Naive thymus-derived CD4-positive, alpha-beta T cell (primary cell): ENCODE measurements around the gene EVL. TPM values are rescaled to one million over a fixed set of nuclear protein-coding genes. Genes with fewer than 3 reads are reported as not detected.

Source experiments
- ATAC-seq: fragments of 150-1000 bp; cut with Tn5 transposase; 2 replicates; pipeline ENCODE4 v1.10.0; 2021; ENCODE audit warnings: mild to moderate bottlenecking, moderate library complexity
- CTCF ChIA-PET: fragments of 350-600 bp; sonication (Branson Sonifier 250); formaldehyde crosslinking; loops from one replicate; lab custom pipeline; 2021; ENCODE audit warnings: antibody characterized with exemption; lab: Charles Lee
- POLR2A ChIA-PET: fragments of 350-600 bp; sonication (Branson Sonifier 250); formaldehyde crosslinking; loops from one replicate; lab custom pipeline; 2021; ENCODE audit warnings: antibody characterized with exemption, inconsistent platforms; lab: Charles Lee
- DNase-seq, 9 donors: peaks; one replicate each; pipeline versions ENCODE4 v3.0.0 to v3.0.0-alpha.2; 2020 to 2022; ENCODE audit warnings: mixed read lengths in 1 of 9
- H3K27ac ChIP-seq: one replicate; pipeline ENCODE4 v1.7.0; 2013; ENCODE audit warnings: mild to moderate bottlenecking, low read depth, low read length, moderate library complexity
- H3K27me3 ChIP-seq, 2 donors: one replicate each; pipeline ENCODE4 v1.7.0; 2013; ENCODE audit warnings: low read length in 2 of 2, mild to moderate bottlenecking in 2 of 2, moderate library complexity in 2 of 2; ENCODE audit not compliant: control insufficient read depth in 2 of 2, insufficient read depth in 2 of 2
- H3K36me3 ChIP-seq, 3 experiments: 1 replicate in 2 of 3; 2 replicates in 1 of 3; pipeline ENCODE4 v1.7.0; 2013; ENCODE audit warnings: low read length in 3 of 3, mild to moderate bottlenecking in 3 of 3, moderate library complexity in 1 of 3; ENCODE audit not compliant: insufficient read depth in 3 of 3, control insufficient read depth in 2 of 3
- H3K4me1 ChIP-seq, 2 donors: one replicate each; pipeline ENCODE4 v1.7.0; 2013; ENCODE audit warnings: low read length in 2 of 2, mild to moderate bottlenecking in 2 of 2, moderate library complexity in 1 of 2; ENCODE audit not compliant: control insufficient read depth in 2 of 2, insufficient read depth in 2 of 2
- H3K4me3 ChIP-seq: 2 replicates; pipeline ENCODE4 v1.7.0; 2013; ENCODE audit warnings: mild to moderate bottlenecking, low read length
- H3K9me3 ChIP-seq, 3 experiments: 1 replicate in 2 of 3; 2 replicates in 1 of 3; pipeline ENCODE4 v1.7.0; 2013; ENCODE audit warnings: low read length in 3 of 3; ENCODE audit not compliant: control insufficient read depth in 2 of 3
- H3K27ac Mint-ChIP-seq, 9 donors: one replicate each; pipeline ENCODE4 v1.8.0; 2020 to 2022; ENCODE audit warnings: mixed read lengths in 9 of 9, mild to moderate bottlenecking in 8 of 9, moderate library complexity in 5 of 9, inconsistent platforms in 2 of 9
- H3K27me3 Mint-ChIP-seq, 5 donors: one replicate each; pipeline ENCODE4 v1.8.0; 2021 to 2022; ENCODE audit warnings: mixed read lengths in 5 of 5, mild to moderate bottlenecking in 1 of 5
- H3K36me3 Mint-ChIP-seq, 5 donors: one replicate each; pipeline ENCODE4 v1.8.0; 2020 to 2022; ENCODE audit warnings: mixed read lengths in 5 of 5, mild to moderate bottlenecking in 3 of 5, inconsistent platforms in 1 of 5
- H3K4me1 Mint-ChIP-seq, 7 donors: one replicate each; pipeline ENCODE4 v1.8.0; 2020 to 2022; ENCODE audit warnings: mixed read lengths in 7 of 7, mild to moderate bottlenecking in 3 of 7, inconsistent platforms in 1 of 7
- H3K4me3 Mint-ChIP-seq, 10 donors: one replicate each; pipeline ENCODE4 v1.8.0; 2020 to 2022; ENCODE audit warnings: mild to moderate bottlenecking in 10 of 10, mixed read lengths in 10 of 10, moderate library complexity in 6 of 10, inconsistent platforms in 2 of 10
- H3K9me3 Mint-ChIP-seq, 11 donors: one replicate each; pipeline ENCODE4 v1.8.0; 2020 to 2022; ENCODE audit warnings: mixed read lengths in 11 of 11, mild to moderate bottlenecking in 4 of 11, inconsistent platforms in 1 of 11, moderate library complexity in 1 of 11
- intact Hi-C, 2 donors: fragments of 100-400 bp; cut with micrococcal nuclease; formaldehyde crosslinking; loops; one replicate each; pipeline ENCODE4 v1.15.1; 2023
- polyA plus RNA-seq, 2 donors: library from polyadenylated mRNA; unstranded; fragments of 300-500 nt; fragmentation: Illumina TruSeq; gene quantifications; one replicate each; pipeline ENCODE4 v1.2.3, GENCODE V29; 2021
- total RNA-seq, 6 experiments: library from RNA in 5 of 6; stranded (reverse) in 5 of 6; gene quantifications; 1 replicate in 5 of 6; 2 replicates in 1 of 6; pipeline ENCODE4 v1.2.3 and lab custom pipeline; 2021 to 2026

Gene EVL, protein sequence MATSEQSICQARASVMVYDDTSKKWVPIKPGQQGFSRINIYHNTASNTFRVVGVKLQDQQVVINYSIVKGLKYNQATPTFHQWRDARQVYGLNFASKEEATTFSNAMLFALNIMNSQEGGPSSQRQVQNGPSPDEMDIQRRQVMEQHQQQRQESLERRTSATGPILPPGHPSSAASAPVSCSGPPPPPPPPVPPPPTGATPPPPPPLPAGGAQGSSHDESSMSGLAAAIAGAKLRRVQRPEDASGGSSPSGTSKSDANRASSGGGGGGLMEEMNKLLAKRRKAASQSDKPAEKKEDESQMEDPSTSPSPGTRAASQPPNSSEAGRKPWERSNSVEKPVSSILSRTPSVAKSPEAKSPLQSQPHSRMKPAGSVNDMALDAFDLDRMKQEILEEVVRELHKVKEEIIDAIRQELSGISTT
- total RNA-seq (1,000 to 10,000 TPM in 3 of 5 experiments, 100 to 1,000 TPM in 2; 851 to 1,469 (median 1,230) TPM), polyA plus RNA-seq (100 to 1,000 TPM; 163 to 184 TPM), total RNA-seq (lab: John Stamatoyannopoulos, UW) (952 reads per million, percentile 99 among the genes with 10 or more reads in this experiment)

DNA sequence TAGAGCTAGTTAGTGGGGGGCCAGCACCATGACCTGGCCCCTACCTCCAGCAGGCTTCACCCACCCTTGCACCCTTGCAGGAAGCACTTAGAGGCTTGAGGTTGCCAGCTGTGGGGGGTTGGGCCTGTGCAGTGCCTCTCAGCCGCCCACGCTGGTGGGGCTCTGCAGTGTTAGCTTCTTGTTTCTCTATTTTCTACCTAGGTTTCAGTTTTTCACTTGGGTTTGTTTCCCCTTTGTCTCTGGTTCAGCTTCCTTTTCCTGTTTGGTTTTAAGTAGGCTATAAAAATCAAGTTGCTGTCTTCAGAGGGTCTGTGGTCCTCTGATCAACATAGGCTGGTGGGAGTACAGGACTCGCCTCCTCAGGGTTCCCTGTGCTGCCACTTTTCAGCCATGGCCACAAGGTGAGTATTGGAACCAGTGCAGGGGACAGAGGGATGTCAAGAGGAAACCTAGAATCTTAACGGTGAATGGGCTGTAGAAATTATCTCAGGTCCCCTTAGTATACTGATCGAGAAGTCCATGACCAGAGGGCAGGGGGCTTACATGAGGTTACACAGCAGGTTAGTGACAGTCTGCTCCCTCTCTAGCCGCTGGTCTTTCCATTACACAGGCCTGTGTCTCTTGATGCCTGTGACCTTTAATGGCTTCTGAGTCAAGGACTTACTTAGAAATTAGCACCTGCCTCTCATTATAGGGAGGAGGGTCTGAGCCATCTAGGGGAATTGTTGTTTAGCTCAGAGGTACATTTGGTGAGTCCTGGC lies at the start of gene EVL:
TSS of gene EVL (plus strand) at position 312 of the 761 bp plus-strand sequence. CDS start at position 391, 79 bp downstream.
- Histone ChIP-seq H3K36me3 (peaks cover 0 to 10% (median 0%) of the 10 kb centered on the region in 3 experiments), H3K4me3 (peak within 1 kb of the TSS; percentile 85), H3K27me3 (no peaks in the 10 kb centered on the region), H3K9me3 (no peaks in the 10 kb centered on the region), H3K4me1 (peaks cover 44 to 58% of the 10 kb centered on the region in 2 donors), H3K27ac (peak within 1 kb of the TSS; percentile 98)
- Mint-ChIP-seq H3K4me1 (peaks cover 43 to 76% (median 64%) of the 10 kb centered on the region in 7 donors), H3K9me3 (no peaks in the 10 kb centered on the region), H3K27me3 (peaks cover 0 to 2% (median 0%) of the 10 kb centered on the region in 5 donors), H3K4me3 (peak within 1 kb of the TSS; percentile 92 to 99 (median 95)), H3K27ac (peak within 1 kb of the TSS; percentile 96 to 100 (median 98)), H3K36me3 (peaks cover 12 to 51% (median 31%) of the 10 kb centered on the region in 5 donors)
- ATAC-seq, result peak; percentile 59
- CTCF ChIA-PET, result interaction anchor here (1.1 to 26.3 kb wide), 6 partner anchors 8 to 128 kb away, joined by 4 to 758 read pairs (median 16); no protein-coding TSS in a partner anchor
- intact Hi-C loops, result loop anchor here (1.0 to 10.0 kb wide), 12 partner anchors 8 to 1757 kb away; partner anchors contain the start of genes CCDC85C (in 1 of the 2), CCNK (in 1 of the 2) and SETD3 (in 1 of the 2)
- peak in 8 of 9 donors; percentile 79 to 88 (median 85) for DNase-seq
- POLR2A ChIA-PET, result interaction anchor here (0.6 to 59.0 kb wide), 13 partner anchors 0 to 1878 kb away, joined by 3 to 2344 read pairs (median 5); partner anchors contain the start of gene EVL

DNA sequence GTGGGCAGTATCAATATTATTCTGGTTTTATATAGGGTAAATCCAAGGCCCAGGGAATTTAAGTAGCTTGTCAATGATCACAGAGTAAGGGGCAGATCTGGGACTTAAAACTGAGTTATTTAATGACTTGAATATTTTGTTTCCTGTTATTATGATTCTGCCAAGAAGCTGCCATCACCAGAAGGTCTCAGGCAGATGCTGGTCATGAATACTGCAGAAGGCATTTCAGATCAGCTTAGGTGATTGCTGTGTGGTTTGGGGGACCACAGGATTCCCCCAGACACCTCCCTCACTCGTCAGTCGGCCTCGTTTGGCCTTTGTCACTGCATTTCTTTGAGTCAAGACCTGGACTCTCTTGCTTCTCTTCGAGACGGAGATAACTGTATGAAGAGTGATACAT lies 47.7 kb upstream of the EVL start:
- Histone ChIP-seq H3K36me3 (no peaks in the 10 kb centered on the region), H3K4me3 (no peak overlapping the region), H3K9me3 (no peaks in the 10 kb centered on the region), H3K27me3 (no peaks in the 10 kb centered on the region), H3K4me1 (peaks cover 0 to 3% of the 10 kb centered on the region in 2 donors), H3K27ac (no peak overlapping the region)
- CTCF ChIA-PET, result interaction anchor here (0.8 kb wide), 1 partner anchor 15 kb away, joined by 4 read pairs; no protein-coding TSS in a partner anchor
- Mint-ChIP-seq H3K9me3 (no peaks in the 10 kb centered on the region), H3K4me1 (peaks cover 0 to 4% (median 0%) of the 10 kb centered on the region in 7 donors), H3K36me3 (peaks cover 0 to 4% (median 0%) of the 10 kb centered on the region in 5 donors), H3K27me3 (no peaks in the 10 kb centered on the region), H3K27ac (peak overlapping the region in 1 of 9 donors; percentile 75), H3K4me3 (no peak overlapping the region)
- intact Hi-C loops, result no loop called here
- POLR2A ChIA-PET, result no interaction called here
- ATAC-seq (no peak), DNase-seq (no peak)

DNA sequence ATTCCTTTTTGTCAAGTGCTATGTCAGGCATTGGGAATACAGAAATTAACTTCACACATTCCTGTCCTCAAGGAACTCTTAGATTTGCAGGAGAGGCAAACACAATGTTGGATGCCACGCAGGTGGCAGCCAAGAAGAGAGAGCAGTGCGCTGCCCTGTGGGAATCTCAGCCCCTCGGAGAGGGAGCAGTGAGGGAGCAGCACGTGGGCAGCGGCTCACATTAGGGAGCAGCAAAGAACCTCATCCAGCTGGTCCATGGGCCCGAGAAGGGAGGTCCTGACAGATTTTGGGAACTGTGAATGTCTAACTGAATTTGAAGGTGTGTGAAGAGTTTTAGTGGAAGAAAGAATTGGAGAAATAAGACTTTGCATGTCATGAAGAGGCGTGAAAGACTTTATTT lies 47.2 kb upstream of the EVL start:
- H3K36me3 ChIP-seq, result no peaks in the 10 kb centered on the region
- ATAC-seq (no peak), DNase-seq (no peak)
- H3K4me1 ChIP-seq, result no peaks in the 10 kb centered on the region
- H3K9me3 ChIP-seq, result no peaks in the 10 kb centered on the region
- CTCF ChIA-PET, result no interaction called here
- Mint-ChIP-seq H3K36me3 (peaks cover 0 to 4% (median 0%) of the 10 kb centered on the region in 5 donors), H3K9me3 (no peaks in the 10 kb centered on the region), H3K4me1 (peaks cover 0 to 4% (median 0%) of the 10 kb centered on the region in 7 donors), H3K4me3 (no peak overlapping the region), H3K27me3 (no peaks in the 10 kb centered on the region), H3K27ac (peak overlapping the region in 1 of 9 donors; percentile 75)
- H3K27me3 ChIP-seq, result no peaks in the 10 kb centered on the region
- no peak overlapping the region for H3K27ac ChIP-seq
- intact Hi-C loops, result no loop called here
- H3K4me3 ChIP-seq, result no peak overlapping the region
- POLR2A ChIA-PET, result no interaction called here

DNA sequence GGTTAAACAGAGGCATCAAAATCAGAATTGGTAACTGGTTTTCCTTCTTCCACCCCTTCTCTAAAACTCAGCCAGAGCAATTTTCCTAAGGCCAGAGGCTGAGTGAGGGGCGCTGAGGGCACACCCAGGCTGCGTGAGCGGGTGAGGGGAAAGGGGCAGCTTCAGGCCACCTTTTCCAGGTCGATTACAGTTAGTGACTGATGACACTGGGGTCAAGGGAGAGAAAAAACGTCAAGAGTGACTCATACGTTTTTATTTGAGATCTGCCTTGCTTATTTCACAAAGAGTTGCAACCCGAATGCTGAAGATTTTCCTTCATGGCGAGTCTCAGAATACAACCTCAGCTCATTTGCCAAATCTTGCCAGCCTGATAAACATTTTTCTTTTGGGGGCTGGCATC lies 46.7 kb upstream of the EVL start:
- CTCF ChIA-PET, result no interaction called here
- H3K36me3 ChIP-seq, result no peaks in the 10 kb centered on the region
- Mint-ChIP-seq H3K27ac (peak overlapping the region in 1 of 9 donors; percentile 75), H3K4me1 (peaks cover 0 to 3% (median 0%) of the 10 kb centered on the region in 7 donors), H3K27me3 (no peaks in the 10 kb centered on the region), H3K4me3 (no peak overlapping the region), H3K36me3 (peaks cover 0 to 4% (median 0%) of the 10 kb centered on the region in 5 donors), H3K9me3 (no peaks in the 10 kb centered on the region)
- no peaks in the 10 kb centered on the region for H3K27me3 ChIP-seq
- ATAC-seq, result no peak
- POLR2A ChIA-PET, result no interaction called here
- no peak for DNase-seq
- H3K9me3 ChIP-seq, result no peaks in the 10 kb centered on the region
- no peak overlapping the region for H3K27ac ChIP-seq
- H3K4me1 ChIP-seq, result no peaks in the 10 kb centered on the region
- intact Hi-C loops, result no loop called here
- H3K4me3 ChIP-seq, result no peak overlapping the region

DNA sequence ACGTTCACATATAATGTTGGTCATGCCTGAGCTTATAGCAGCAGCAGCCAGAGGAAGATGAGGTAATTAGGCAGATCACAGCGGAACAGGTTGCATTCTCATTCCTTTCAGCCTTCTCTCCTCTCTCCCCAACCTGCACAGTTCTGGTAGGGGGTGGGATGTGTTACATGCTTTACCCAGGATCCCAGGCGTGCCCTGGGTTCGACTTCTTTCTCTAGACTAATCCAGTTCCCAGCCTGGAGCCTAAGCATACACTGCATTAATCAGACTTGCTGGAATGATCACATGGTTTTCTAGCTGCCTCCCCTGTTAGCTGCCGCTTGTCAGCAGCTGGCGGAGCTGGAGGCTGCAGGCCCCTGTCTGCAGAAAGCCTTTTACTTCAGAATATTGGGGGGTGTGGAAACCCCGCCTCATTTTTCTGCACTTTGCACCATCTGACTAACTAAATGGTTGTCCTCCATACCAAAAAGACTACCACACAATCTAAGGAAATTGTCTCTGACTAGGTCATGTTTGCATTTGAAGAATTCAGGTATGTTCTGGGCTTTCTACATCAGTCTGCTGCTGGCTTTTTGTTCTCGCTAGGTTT lies 46.0 kb upstream of the EVL start:
- H3K9me3 Mint-ChIP-seq, result no peaks in the 10 kb centered on the region
- H3K36me3 Mint-ChIP-seq, result peaks cover 0 to 4% (median 0%) of the 10 kb centered on the region in 5 donors
- no peak overlapping the region for H3K4me3 Mint-ChIP-seq
- no peaks in the 10 kb centered on the region for H3K4me1 ChIP-seq
- peak overlapping the region in 1 of 9 donors; percentile 16 for H3K27ac Mint-ChIP-seq
- intact Hi-C loops, result no loop called here
- no peak overlapping the region for H3K4me3 ChIP-seq
- H3K4me1 Mint-ChIP-seq, result peaks cover 0 to 3% (median 0%) of the 10 kb centered on the region in 7 donors
- ATAC-seq, result no peak
- H3K27me3 Mint-ChIP-seq, result no peaks in the 10 kb centered on the region
- no peaks in the 10 kb centered on the region for H3K27me3 ChIP-seq
- CTCF ChIA-PET, result no interaction called here
- no peak overlapping the region for H3K27ac ChIP-seq
- no peaks in the 10 kb centered on the region for H3K36me3 ChIP-seq
- no peaks in the 10 kb centered on the region for H3K9me3 ChIP-seq
- POLR2A ChIA-PET, result interaction anchor here (0.6 kb wide), 1 partner anchor 24 kb away, joined by 3 read pairs; no protein-coding TSS in a partner anchor
- DNase-seq, result no peak

DNA sequence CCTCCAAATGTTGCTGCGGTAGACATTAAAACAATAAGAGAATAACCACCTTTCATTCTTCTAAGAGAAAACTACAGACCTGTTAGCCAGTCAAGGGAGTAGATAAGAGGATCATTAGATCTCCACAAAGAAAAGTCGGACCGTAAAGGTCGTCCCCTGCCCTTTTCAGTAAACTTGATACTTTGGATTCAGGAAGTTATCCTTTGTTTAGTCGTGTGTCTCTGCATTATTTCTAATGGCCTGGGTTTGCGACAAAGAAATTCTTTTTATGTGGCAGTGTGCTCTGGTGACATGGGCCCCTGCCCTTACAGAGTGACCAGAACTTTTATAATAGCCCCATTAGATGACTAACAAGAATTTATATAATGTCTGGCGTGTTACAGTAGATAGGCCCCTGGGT lies 44.6 kb upstream of the EVL start:
- POLR2A ChIA-PET, result no interaction called here
- ATAC-seq, result no peak
- Mint-ChIP-seq H3K27me3 (no peaks in the 10 kb centered on the region), H3K4me3 (no peak overlapping the region), H3K4me1 (peaks cover 6 to 13% (median 10%) of the 10 kb centered on the region in 7 donors), H3K9me3 (peaks cover 0 to 1% (median 0%) of the 10 kb centered on the region in 11 donors), H3K36me3 (peaks cover 0 to 3% (median 0%) of the 10 kb centered on the region in 5 donors), H3K27ac (no peak overlapping the region)
- Histone ChIP-seq H3K36me3 (no peaks in the 10 kb centered on the region), H3K4me3 (no peak overlapping the region), H3K27me3 (no peaks in the 10 kb centered on the region), H3K9me3 (no peaks in the 10 kb centered on the region), H3K27ac (no peak overlapping the region), H3K4me1 (no peaks in the 10 kb centered on the region)
- no peak for DNase-seq
- CTCF ChIA-PET, result no interaction called here
- intact Hi-C loops, result no loop called here
